22Rv1 (cell line): ENCODE measurements around the gene TMEM182.

Experiments
- CTCF ChIP-seq: fragments of 450-650 bp; IDR thresholded peaks from 2 replicates; pipeline ENCODE4 v1.5.1; 2017; ENCODE audit warnings: mild to moderate bottlenecking
- ZFX ChIP-seq: fragments of 450-650 bp; IDR thresholded peaks from 2 replicates; pipeline ENCODE4 v1.6.1; 2017; ENCODE audit warnings: antibody characterized with exemption, borderline replicate concordance

GRCh38 chr2:102737431-102737830 is 24.4 kb upstream of the TMEM182 start:
- TF ChIP-seq CTCF (no peak), ZFX (no peak)
